GM12874 (cell line): Measurements from ENCODE around the gene CD163L1.

Source experiments
- TF ChIP-seq, protein P1 (sequence below): IDR thresholded peaks from 2 replicates; pipeline ENCODE4 v1.5.1; 2011; ENCODE audit warnings: low read depth, mild to moderate bottlenecking, control low read depth, low read length, moderate library complexity; ENCODE audit not compliant: insufficient read depth

Gene CD163L1

DNA sequence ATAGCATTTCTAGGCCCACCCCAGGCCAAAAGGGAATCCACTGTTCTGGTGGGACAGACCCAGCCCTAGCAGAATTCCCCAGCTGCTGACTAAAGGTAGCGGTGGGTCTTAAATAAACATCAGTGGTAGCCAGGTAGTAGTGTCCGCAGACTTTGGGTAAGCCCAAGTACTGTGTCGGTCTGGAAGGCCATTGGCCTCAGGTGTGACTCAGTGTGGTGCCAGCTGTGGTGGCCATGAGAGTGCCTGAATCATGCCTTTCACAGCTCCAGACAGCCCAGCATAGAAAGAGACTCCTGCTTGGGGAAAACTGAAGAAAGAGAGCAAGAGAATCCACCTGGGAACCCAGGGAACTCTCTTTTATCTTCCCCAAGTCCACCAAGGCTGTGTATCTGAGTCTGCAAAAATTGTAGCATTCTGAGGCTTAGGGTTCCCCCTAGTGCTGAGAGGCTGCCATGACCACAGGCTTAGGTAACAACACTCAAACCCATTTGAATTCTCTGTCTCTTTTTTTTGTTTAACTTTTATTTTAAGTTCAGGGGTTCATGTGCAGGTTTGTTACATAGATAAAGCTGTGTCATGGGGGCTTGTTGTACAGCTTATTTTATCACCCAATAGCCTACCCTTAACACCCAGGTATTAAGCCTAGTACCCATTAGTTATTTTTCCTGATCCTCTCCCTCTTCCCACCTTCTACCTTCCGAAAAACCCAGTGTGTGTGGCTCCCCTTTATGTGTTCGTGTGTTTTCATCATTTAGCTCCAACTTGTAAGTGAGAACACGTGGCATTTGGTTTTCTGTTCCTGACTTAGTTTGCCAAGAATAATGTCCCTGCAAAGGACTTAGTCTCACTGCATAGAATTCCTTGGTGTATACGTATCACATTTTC, 16.7 kb upstream of the CD163L1 start:
- TF ChIP-seq, protein P1, sequence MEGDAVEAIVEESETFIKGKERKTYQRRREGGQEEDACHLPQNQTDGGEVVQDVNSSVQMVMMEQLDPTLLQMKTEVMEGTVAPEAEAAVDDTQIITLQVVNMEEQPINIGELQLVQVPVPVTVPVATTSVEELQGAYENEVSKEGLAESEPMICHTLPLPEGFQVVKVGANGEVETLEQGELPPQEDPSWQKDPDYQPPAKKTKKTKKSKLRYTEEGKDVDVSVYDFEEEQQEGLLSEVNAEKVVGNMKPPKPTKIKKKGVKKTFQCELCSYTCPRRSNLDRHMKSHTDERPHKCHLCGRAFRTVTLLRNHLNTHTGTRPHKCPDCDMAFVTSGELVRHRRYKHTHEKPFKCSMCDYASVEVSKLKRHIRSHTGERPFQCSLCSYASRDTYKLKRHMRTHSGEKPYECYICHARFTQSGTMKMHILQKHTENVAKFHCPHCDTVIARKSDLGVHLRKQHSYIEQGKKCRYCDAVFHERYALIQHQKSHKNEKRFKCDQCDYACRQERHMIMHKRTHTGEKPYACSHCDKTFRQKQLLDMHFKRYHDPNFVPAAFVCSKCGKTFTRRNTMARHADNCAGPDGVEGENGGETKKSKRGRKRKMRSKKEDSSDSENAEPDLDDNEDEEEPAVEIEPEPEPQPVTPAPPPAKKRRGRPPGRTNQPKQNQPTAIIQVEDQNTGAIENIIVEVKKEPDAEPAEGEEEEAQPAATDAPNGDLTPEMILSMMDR = peak; percentile 82

- TF ChIP-seq, protein P1 = no peak
Observed at GRCh38 chr12:7459973-7460372, 16.0 kb upstream of the CD163L1 start.

DNA sequence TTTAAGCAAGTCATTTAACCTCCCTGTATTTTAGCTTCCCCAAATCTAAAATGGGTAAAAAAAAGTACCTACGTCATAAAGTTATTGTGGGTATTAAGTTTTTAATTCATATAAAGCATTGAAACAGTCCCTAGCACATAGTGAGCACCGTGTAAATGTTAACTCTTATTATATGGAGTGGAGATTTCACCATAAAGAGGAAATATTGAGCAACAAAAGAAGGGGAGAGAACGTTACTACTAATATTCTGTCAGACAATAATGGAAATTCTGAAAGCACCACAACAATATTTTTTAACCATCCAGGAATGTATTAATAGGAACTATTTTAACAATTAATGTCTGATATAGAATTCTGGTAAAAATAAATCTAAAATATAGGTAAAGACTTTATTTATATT, 7.8 kb upstream of the CD163L1 start:
- TF ChIP-seq, protein P1 = no peak

- TF ChIP-seq, protein P1 = no peak
Observed at GRCh38 chr12:7450667-7451066, 6.7 kb upstream of the CD163L1 start.

GRCh38 chr12:7448099-7448498, 4.1 kb upstream of the CD163L1 start:
- TF ChIP-seq, protein P1 = no peak

GRCh38 chr12:7444537-7444936, 584 bp upstream of the CD163L1 start:
- TF ChIP-seq, protein P1 = no peak

- TF ChIP-seq, protein P1 = no peak
Observed at GRCh38 chr12:7441216-7441615, 2.7 kb downstream of the CD163L1 start.
